Ureter (tissue), 1 donor: ENCODE data around the gene OSBP2. TPM values are rescaled to one million over a fixed set of nuclear protein-coding genes. Genes with fewer than 3 reads are reported as not detected.

Experiments
- DNase-seq: peaks from one replicate; pipeline ENCODE4 v3.0.0-alpha.2; 2020; ENCODE audit warnings: low spot score
- total RNA-seq: library from RNA; stranded (reverse); gene quantifications from one replicate; pipeline ENCODE4 v1.2.4, GENCODE V29; 2023
- donor health status: DM: yes; HTN: yes; CAD: no.

OSBP2 gene
- total RNA-seq, 1 donor from 2014 or later = 4.3 TPM

DNA sequence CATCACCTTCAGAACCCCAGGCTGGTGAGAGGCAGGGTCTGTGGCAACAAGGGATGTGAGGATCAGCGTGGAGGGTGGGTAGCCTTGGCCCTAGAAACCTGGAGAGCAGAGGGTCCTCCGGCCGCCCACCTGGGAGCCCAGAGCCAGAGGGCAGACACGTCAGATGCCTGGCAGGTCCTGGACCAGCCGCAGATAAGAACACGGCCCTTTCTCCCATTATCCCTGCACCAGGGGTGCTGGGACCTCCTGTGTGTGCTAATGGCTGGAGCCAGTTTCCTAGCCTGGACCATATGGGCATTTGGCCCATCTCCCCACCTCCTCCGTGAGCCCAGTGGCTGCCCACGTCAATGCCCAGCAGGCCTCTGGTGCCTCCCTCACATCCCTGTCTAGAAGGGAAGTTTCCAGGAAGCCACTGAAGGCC, 185.5 kb downstream of the OSBP2 start:
- no peak for DNase-seq

DNA sequence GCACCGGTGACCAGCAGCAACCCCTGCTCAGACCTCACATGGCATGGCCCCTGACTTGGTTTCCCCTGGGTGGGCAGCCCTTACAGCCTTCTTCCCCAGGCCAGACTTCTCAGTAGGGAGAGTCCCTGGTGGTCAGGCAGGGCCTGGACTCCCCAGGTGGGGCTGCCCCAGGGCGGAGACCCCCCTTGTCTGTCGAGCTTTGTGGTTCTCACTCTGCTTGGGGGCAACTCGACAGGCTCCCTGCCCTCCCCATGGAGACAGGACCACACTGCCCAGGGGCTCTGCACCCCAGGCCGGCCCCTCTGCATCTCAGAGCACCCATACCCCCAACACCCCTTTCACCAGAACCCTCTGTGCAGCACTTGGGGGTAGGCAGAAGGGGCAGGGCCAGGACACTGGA, 186.2 kb downstream of the OSBP2 start:
- no peak for DNase-seq

DNA sequence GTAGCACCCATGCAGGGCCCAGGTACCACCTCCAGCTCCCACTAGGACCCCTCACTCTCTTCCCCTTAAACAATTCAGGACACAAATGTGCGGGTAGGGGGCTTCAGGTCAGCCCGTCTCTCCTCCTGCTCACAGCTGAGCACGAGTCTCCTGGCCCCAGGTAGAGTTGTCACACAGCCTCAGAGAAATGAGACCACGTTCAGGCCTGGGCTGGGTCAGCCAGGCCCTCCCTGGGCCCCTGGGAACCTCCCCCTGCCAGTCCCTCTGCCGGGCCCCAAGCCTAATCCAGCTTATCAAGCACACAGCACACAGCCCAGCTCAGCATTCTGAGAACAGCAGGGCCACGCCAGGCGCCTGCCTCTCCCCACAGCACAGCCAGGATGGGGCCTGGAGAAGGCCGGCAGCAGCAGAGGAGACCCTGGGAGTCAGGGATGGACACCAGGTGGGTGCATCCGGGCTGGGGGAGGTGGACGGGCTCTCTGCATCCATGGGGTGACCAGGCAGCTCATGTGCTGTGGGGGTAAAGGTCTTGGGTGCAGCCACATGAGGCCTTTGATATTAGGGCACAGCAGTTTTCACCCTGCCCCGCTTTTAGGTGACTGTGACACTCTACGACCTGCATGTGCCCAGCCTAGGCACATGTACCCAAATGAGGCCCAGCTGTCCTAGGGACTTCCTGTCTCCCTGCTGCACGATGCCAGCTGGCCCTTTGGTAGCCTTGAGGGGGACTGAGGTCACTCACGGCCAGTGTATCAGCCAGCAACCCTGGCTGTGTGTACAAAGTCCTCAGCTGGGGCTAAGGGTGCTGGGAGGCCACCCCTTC, 186.9 kb downstream of the OSBP2 start:
- DNase-seq = no peak

DNA sequence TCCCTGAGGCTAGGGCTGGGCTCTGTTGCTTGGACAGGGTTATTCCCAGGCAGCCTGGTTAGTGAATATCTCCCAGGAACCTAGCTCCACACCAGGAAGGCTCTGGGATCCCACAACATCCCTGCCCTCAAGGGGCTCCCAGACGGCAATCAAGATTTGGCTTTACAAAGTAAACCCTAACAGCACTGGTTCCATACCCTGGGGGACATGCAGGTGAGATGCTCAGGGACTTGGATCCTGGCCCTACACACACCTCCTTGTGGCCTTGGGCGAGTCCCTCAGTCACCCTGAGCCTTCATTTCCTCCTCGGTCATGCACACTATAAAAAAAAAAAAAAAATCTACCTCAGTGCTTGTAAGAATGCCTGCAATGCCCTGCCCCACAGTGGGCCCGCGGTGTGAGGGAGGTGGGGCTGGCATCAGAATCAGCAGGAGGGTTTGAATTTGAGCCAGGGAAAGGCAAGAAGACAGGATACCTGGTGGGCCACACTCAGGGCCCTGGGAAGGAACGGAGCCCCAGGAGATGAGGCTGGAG, 187.6 kb downstream of the OSBP2 start:
- no peak for DNase-seq

DNA sequence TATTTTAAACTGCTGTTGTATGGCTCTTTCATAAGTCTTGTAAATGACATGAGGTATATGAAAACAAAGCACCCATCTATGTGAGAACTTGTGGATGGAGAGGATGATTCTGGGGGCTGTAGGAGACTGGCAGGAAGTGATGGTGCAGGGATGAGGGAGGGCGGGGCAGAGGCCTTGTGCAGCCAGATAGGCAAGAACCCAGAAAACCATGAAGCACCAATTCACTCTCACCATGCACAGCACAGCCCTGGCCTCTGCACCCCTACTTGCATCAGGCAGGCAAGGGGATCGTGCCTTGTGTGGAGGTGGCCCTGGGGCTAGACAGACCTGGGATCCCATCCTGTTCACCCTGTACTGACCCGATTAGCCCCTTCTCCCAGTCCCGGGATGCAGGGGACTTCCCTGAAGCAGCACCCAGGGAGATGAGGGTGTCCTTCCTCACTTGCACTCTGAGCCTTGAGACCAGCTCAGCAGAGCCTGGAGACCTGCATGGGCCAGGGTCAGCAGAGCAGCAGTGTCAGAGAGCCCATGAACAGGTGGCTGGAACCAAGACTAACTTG, 188.4 kb downstream of the OSBP2 start:
- DNase-seq = no peak

DNA sequence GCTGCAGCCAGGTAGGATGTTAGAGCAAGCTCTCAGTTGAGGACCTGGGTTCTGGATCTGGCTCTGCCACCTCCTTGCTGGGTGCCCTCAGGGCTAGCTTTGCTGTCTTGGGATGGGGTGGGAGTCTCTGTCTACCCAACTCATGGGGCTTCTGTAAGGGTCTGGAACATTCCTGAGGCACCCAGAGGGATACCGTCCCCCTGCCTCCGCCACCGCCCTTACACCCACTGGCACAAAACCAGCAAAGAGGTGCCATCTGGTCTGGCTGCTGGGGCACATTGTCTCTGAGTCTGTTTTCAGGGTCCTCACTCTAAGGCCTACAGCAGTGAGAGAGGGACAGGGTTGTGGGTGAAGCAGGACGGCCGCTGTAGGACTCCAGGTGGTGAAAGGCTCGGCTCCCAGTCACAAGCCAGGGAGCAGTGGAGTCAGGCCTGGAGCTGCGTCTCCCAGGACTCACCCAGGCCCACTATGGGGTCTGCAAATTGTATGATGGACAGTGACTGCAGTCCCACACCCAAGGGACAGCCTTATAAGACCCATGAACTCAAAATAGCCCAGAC, 189.0 kb downstream of the OSBP2 start:
- DNase-seq = no peak

DNA sequence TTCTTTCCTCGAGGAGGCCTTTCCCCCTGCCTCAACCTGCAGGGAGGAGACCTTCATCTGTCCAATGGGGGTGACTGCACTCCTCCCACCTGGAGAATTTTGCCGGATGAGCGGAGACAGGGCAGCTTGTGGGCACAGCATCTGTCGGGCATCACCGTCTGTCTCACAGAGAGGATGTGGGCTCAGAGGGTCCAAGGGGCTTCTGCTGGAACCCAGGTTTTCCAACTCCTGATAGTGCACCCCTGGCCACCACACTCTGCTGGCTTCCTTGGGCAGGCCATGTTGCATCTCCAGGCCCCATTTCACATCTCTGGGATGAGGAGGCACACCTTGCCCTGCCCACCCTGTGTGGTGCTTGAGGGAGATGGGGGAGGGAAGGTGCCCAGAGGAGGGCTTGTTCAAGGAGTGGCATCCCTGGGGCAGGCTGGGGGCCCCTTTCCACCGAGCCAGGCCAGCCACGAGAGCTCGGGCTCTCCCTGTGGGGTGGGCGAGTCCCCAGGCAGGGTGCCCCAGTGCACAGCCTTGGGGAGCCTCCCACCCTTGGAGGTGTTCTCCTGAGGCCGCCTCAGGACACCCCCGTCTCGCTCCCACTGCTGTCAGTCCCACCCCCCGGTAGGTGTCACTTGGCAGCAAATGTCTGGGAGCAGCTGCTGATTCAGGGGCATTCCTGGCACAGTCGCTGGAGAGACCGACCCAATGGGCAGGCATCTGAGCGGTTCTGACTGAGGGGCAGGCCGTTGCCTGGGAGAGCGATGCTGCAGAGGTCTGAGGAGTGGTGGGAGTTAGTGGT, 189.7 kb downstream of the OSBP2 start:
- DNase-seq = no peak

DNA sequence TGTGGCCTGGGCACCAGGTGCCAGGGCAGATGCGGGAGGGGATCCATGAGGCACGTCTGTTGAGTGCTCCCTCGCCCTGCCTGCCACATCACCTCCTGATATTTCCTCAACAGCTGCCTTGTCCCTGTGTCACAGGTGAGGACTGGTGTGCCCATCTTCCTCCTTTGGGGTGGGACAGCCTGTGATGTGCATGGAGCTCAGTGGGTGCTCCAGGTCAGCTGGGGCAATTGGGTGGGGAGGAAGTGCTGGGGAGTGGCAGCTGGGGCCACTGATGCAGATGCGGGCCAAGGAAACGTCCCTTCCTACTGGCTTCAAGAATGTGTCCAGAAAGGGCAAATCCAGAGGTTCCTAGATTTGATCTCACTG, 190.3 kb downstream of the OSBP2 start:
- no peak for DNase-seq

DNA sequence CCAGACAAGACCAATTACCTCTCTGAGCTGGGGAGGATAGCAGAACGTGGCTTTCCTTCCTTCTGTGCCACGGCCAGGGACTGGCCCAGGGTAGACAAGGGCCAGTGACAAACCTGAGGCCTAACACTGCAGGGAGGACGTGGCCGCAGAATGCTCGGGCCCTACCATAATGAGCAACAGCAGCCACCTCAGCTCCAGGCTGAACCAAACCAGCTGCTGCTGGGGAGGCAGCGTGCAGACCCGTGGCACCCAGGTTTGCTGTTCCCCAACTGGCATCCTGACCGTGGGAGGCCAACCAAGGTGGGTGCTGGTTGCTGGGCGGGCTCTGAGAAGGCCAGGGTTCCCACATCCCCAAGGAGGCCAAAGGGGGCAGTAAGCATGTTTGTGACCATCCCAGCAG, 190.9 kb downstream of the OSBP2 start:
- DNase-seq = no peak

DNA sequence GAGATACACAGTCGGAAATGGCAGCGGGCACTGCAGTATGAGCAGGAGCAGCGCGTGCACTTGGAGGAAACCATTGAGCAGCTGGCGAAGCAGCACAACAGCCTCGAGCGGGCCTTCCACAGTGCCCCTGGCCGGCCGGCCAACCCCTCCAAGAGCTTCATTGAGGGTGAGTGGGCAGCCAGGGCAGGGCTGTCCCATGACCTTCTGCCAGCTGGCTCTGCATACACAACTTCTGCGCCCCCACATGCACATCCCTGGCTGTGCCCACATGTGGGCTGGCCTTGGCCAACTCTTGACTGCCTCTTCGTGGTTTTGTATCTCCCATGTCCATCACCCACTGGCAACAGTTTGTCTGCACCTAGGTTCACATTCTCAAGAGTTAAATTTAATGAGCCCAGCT, 192.8 kb downstream of the OSBP2 start:
- no peak for DNase-seq

DNA sequence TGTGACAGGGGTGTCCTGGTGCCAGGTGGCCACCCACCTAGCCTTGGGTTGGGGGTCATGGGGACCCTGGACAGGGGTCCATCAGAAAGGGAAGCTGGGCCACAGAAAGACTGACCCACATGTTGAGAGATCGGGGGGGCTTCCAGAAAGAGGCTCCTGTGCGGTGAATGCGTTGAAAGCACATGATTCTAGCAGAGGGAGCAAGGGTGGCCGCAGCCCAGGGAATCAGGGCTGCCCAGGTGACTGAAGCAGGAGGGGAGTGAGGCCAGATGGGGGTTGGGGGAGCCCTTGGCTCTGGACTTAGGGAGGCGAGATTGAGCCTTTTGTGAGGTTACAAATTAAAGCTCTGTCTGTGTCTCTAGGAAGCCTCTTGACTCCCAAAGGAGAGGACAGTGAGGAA, 193.2 kb downstream of the OSBP2 start:
- DNase-seq = no peak

DNA sequence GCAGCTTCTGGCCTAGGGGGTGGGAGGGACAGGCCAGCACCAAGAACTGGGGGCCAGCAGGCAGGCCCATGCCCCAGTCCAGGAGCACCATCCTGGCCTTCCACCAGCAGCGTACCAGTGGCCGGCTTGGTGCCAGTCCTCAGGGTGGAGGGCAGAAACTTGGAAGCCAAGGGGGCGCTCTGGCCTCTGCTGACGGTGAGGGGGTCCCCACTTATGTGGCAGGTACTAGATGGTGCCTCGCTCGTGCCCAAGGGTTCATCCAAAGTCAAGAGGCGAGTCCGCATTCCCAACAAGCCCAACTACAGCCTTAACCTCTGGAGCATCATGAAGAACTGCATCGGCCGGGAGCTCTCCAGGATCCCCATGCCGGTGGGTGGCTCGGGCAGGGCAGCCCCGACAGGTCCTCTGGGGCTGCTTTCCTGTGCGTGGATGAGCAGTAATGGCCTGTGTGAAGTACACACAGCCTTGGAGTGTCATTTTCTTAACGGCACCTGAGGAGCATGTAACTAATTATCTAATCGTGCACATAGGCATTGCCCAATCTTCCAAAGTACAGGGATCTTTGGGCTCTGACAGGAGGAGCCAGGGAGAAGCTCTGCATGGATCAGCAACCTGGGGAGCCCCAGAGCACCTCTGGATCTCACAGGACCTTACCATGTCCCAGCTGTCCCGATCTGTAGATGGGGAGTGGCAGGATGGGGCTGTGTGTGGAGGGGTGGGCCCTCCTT, 194.8 kb downstream of the OSBP2 start:
- DNase-seq = no peak

DNA sequence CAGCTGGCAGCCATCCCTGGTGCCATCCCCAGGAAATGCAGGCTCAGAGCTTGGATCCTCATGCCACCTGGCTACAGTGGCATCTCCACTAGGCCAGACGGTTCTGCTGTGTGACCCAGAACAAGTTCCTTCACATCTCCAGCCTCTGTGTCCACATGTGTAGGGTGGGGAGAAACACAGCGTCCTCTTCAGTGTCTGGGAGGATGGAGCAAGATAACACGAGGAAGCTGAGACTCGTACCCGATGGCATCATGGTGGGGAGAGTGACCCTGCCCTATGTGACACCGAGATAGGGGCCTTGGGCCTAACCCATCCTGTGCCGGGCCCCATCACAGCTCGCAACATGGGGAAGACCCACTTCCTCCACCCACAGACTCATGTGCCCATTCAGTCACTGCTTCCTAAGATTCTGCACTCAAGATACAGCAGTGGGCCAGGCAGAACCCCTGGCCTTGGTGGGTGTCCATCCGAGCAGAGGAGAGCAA, 195.4 kb downstream of the OSBP2 start:
- peak; percentile 36 for DNase-seq

DNA sequence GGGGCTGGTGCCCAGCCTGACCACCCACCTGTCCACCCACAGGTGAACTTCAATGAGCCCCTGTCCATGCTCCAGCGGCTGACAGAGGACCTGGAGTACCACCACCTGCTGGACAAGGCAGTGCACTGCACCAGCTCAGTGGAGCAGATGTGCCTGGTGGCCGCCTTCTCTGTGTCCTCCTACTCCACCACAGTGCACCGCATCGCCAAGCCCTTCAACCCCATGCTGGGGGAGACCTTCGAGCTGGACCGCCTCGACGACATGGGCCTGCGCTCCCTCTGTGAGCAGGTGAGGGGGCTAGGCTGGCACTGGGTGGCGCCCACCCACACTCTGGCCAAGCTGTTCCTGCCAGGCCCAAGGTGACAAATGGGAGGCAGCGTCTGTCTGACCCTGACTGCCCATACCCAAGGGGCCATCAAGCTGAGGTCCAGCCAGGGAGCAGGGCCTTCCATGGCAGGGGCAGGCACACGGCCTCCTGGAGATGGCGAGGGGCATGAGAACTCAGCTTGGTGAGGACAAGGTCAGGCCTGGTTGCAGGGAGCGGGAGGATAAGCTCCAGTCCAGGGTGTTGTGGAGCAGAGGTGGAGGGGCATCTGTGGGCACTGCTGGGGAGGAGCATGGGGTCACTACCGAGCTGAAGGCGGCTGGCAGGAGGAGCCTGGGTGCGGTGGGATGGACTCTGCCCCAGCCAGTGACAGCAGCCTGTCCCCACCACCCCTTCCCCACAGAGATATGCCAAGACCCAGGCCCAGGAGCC, 196.2 kb downstream of the OSBP2 start:
- DNase-seq = peak; percentile 48

DNA sequence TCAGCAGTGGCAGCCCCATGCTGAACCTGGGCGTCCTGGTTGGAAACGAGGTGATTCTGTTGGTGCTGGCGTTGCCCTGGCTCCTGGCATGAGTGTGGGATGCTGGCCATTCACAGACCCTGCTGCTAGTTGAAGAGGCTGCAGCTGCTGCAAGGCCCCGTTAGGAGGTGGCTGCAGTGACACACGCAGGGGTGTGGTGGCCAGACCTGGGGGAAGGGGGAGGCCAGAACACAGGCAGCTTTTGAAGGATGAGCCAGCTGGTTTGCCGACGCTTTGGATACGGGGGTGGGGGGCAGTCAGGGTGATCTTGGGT, 196.7 kb downstream of the OSBP2 start:
- no peak for DNase-seq

DNA sequence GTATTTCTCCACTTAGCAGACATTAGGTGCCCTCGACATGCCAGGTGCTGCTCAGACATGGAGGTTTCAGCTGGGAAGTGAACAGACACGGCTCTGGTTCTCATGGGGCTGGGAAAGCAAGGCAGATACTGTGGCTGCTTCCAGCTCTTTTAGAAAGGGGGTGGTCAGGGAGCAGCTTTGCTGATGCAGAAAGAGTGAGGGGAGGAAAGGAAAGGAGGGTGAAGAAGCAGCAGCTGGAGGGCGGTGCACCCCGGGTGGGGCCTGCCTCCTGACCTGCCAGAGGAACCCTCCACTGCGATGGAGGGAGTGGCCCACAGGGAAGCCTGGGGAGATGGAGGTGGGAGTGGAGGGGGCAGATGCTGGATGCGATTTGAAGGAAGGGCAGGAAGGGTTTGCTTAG, 197.1 kb downstream of the OSBP2 start:
- no peak for DNase-seq

DNA sequence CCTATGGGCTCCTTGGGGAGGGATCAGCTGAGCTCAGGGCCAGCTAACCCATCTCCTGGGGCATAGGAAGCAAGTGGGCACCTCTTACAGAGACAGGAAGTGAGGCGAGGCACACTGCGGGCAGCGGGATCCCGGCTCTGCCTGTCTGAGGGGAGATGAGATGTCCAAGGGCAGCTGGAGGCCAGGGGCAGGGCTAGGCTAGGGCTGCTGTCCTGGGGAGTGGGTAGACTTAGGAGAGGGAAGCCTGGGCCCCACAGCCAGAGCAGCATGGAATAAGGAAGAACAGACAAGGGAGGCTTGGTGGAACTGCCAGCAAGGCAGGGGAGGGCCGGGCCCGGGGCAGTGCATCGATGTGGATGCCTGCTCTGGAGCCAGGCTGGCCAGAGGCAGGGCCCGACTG, 197.6 kb downstream of the OSBP2 start:
- no peak for DNase-seq

DNA sequence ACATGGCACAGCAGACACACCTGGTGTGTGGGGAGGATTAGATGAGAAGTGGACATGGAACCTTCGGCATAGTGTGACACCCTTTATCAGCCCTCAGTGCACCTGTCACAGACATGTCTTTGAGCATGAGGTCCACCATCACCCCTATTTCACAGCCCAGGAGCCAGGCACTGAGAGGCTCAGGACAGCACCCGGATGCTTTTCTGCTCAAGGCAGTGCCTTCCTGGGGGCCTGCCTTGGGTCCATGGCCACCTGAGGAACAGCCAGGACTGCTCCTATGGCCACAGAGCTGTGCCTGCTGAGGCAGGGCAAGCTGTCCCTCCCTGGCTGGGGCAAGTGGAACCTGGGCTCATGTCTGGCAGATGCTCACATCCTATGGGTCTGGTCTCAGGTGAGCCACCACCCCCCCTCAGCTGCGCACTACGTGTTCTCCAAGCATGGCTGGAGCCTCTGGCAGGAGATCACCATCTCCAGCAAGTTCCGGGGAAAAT, 198.1 kb downstream of the OSBP2 start:
- DNase-seq = no peak

DNA sequence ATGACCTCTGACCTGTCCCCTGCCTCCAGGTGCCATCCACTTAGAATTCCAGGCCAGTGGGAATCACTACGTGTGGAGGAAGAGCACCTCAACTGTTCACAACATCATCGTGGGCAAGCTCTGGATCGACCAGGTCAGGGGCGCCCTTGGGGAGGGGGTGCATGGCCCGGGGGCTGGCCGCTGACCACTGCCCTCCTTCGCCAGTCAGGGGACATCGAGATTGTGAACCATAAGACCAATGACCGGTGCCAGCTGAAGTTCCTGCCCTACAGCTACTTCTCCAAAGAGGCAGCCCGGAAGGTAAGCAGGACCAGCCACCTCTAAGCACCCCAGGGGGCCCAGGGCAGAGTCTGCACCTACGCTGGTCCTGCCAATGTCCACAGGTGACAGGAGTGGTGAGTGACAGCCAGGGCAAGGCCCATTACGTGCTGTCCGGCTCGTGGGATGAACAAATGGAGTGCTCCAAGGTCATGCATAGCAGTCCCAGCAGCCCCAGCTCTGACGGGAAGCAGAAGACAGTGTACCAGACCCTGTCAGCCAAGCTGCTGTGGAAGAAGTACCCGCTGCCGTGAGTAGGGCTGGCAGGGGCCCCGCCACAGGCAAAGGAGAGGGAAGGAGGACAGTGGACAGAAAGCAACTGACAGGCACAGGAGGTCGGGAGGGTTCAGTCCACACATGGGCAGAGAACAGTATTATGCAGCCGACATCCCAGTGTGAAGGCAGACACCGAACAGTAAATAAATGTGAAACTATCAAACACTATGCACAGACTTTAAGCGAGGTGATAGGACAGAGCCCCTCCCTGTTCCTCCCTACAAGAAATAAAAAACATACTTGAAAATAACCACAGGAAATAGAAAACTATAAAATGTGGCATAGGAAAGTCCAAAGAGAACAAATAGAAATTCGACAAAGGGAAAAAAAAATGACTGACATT, 199.0 kb downstream of the OSBP2 start:
- no peak for DNase-seq

DNA sequence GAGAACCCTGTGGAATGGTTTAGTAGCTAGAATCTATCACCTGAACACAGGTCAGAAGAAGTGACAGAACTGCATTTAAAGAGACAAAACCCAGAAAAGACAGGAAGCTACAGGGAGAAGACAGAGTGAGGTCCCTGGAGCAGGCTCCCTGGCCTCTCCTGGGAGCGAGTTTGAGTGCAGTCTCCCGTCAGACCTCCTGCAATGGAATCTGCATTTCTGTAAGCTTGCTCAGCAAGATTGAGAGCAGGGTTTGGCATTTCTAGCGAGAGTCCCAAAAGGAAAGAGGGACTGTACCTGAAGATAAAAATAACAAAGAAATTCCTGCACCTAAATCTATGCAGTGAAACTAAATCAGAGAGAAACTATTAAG, 199.7 kb downstream of the OSBP2 start:
- DNase-seq = no peak
